Left lung (tissue), 10 donors: Measurements from ENCODE around the gene LDLRAD3. TPM values are rescaled to one million over a fixed set of nuclear protein-coding genes. Genes with fewer than 3 reads are reported as not detected.

ENCODE experiments used
- ATAC-seq: fragments of 200-7000 bp; cut with Tn5 transposase; one replicate; pipeline ENCODE4 v1.9.1; 2020; ENCODE audit warnings: moderate library complexity
- DNase-seq, 4 donors: peaks; one replicate each; pipeline ENCODE4 v3.0.0-alpha.2; 2013 to 2020
- H3K27ac ChIP-seq, 2 donors: fragments of 200-600 bp; sonication (generic) in 1 of 2; one replicate each; pipeline versions ENCODE4 v1.5.0 to v1.8.0; 2020 to 2021
- H3K27me3 ChIP-seq, 2 donors: fragments of 200-600 bp; sonication (generic) in 1 of 2; one replicate each; pipeline versions ENCODE4 v1.5.0 to v1.8.0; 2020 to 2021
- H3K36me3 ChIP-seq, 2 donors: fragments of 200-600 bp; sonication (generic) in 1 of 2; one replicate each; pipeline versions ENCODE4 v1.5.0 to v1.8.0; 2020 to 2021
- H3K4me1 ChIP-seq, 2 donors: fragments of 200-600 bp; one replicate each; pipeline ENCODE4 v1.8.0; 2021
- H3K4me3 ChIP-seq, 2 donors: fragments of 200-600 bp; sonication (generic) in 1 of 2; one replicate each; pipeline versions ENCODE4 v1.5.0 to v1.8.0; 2020 to 2021; ENCODE audit warnings: mild to moderate bottlenecking in 1 of 2
- H3K9me3 ChIP-seq, 2 donors: fragments of 200-600 bp; sonication (generic) in 1 of 2; one replicate each; pipeline versions ENCODE4 v1.5.0 to v1.8.0; 2020 to 2021
- intact Hi-C, 2 donors: fragments of 100-400 bp; cut with DNase I; formaldehyde crosslinking; loops; one replicate each; pipeline versions ENCODE4 v1.11.2 to v1.14.2; 2022
- polyA plus RNA-seq, 6 donors: library from polyadenylated mRNA; unstranded; fragments of 120-200 nt; gene quantifications; one replicate each; pipeline ENCODE4 v1.2.1, GENCODE V29; 2013; ENCODE audit not compliant: insufficient read length in 6 of 6
- total RNA-seq, 2 donors: library from RNA; stranded (reverse); fragmentation: NEBNext Ultra II Directional; extraction: Animal tissue kit (Norgen Biotek cat#: 25700); gene quantifications; one replicate each; pipeline ENCODE4 v1.2.1, GENCODE V29; 2021
- TF ChIP-seq, protein P1 (sequence below), 2 donors: fragments of 200-600 bp; sonication (generic) in 1 of 2; IDR thresholded peaks; one replicate each; pipeline versions ENCODE4 v1.5.0 to v1.8.0; 2021; ENCODE audit warnings: antibody characterized with exemption in 2 of 2
- donor health status: DM: no; HTN: yes; CAD: no.
- donor health status: DM: no; HTN: no; CAD: no.

Gene LDLRAD3
- total and polyA plus RNA-seq, 8 donors = 7.1 to 18.2 (median 16.8) TPM

DNA sequence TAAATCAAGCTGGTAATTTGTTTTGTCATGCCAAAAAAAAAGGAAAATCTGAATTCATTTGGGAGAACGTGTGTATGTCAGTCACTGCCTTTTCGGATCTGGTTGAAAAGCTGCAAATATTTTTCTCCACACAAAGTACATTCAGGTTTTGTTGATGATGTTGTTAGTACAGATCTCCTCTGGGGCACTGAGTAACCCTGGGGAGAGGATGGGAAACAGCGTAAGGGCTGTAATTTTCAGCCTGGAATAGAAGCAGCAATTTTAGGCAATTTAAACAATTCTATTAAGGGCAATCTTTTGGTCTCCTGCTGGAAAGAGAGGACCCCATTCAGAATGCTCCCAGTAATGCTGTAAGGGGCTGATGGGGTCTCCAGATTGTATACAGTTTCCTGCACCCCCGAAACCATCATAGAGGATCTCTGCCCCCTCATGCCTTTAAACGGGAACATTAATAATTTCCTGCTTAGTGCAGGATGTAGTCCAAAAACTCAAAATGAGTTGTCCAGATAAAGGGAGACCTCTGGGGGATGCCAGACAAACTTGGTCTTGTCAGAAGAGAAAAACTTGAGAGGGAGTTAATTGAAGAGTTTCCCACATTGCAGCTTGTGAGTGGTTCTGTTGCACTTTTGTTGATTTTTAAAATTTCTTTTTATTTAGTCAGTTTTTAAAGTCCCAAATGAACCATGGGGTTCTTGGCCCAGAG, 213.1 kb downstream of the LDLRAD3 start:
- DNase-seq = no peak
- no peaks in the 10 kb centered on the region for H3K36me3 ChIP-seq
- no peak for ATAC-seq
- H3K27me3 ChIP-seq = no peaks in the 10 kb centered on the region
- peaks cover 0 to 20% of the 10 kb centered on the region in 2 donors for H3K4me1 ChIP-seq
- intact Hi-C loops = loop anchor here in 1 of 2 donors (10.0 kb wide), 1 partner anchor 108 kb away; no protein-coding TSS in a partner anchor
- TF ChIP-seq, protein P1, sequence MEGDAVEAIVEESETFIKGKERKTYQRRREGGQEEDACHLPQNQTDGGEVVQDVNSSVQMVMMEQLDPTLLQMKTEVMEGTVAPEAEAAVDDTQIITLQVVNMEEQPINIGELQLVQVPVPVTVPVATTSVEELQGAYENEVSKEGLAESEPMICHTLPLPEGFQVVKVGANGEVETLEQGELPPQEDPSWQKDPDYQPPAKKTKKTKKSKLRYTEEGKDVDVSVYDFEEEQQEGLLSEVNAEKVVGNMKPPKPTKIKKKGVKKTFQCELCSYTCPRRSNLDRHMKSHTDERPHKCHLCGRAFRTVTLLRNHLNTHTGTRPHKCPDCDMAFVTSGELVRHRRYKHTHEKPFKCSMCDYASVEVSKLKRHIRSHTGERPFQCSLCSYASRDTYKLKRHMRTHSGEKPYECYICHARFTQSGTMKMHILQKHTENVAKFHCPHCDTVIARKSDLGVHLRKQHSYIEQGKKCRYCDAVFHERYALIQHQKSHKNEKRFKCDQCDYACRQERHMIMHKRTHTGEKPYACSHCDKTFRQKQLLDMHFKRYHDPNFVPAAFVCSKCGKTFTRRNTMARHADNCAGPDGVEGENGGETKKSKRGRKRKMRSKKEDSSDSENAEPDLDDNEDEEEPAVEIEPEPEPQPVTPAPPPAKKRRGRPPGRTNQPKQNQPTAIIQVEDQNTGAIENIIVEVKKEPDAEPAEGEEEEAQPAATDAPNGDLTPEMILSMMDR (IDR thresholded peaks at IDR 0.05) = no peak
- no peak overlapping the region for H3K27ac ChIP-seq
- H3K9me3 ChIP-seq = no peaks in the 10 kb centered on the region
- no peak overlapping the region for H3K4me3 ChIP-seq

DNA sequence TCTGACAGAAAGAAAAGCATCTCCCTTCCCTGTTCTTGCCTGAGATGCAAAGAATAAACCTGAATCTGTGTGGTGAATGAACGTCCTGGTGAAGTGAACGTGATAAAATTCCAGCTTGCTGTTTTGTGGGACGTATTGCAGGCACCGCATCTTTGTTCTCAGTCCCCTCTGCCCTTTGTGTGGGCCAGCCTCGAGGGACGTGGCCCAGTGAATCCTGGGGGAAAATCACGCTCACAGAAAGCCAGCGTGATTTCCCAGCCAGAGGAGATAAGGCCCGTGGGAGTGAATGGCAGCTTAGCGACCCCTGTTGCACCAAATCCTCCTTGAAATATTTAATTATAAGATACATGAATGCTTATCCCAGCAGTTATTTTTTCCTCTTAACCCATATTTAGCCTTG, 216.2 kb downstream of the LDLRAD3 start:
- Histone ChIP-seq H3K36me3 (no peaks in the 10 kb centered on the region), H3K9me3 (no peaks in the 10 kb centered on the region), H3K4me3 (no peak overlapping the region), H3K27me3 (no peaks in the 10 kb centered on the region), H3K4me1 (peaks cover 0 to 17% of the 10 kb centered on the region in 2 donors), H3K27ac (no peak overlapping the region)
- intact Hi-C loops = no loop called here
- no peak for ATAC-seq
- DNase-seq = no peak
- TF ChIP-seq, protein P1 (IDR thresholded peaks at IDR 0.05) = no peak

GRCh38 chr11:36161572-36161971, 217.7 kb downstream of the LDLRAD3 start:
- Histone ChIP-seq H3K27me3 (no peaks in the 10 kb centered on the region), H3K4me3 (no peak overlapping the region)
- ATAC-seq = no peak

GRCh38 chr11:36162006-36162882, 218.4 kb downstream of the LDLRAD3 start:
- intact Hi-C loops = no loop called here
- DNase-seq (peak in 2 of 4 donors; percentile 60 to 62), ATAC-seq (peak; percentile 44)
- no peak overlapping the region for H3K27ac ChIP-seq
- peaks cover 0 to 5% of the 10 kb centered on the region in 2 donors for H3K4me1 ChIP-seq
- H3K9me3 ChIP-seq = no peaks in the 10 kb centered on the region
- H3K4me3 ChIP-seq = no peak overlapping the region
- TF ChIP-seq, protein P1 (IDR thresholded peaks at IDR 0.05) = no peak
- no peaks in the 10 kb centered on the region for H3K27me3 ChIP-seq
- H3K36me3 ChIP-seq = no peaks in the 10 kb centered on the region

More at GRCh38 chr11:36161572-36161971, 217.7 kb downstream of the LDLRAD3 start:
- TF ChIP-seq, protein P1 (IDR thresholded peaks at IDR 0.05) = no peak
- Histone ChIP-seq H3K36me3 (no peaks in the 10 kb centered on the region), H3K4me1 (peaks cover 0 to 7% of the 10 kb centered on the region in 2 donors), H3K9me3 (no peaks in the 10 kb centered on the region), H3K27ac (no peak overlapping the region)
- intact Hi-C loops = no loop called here
- DNase-seq = no peak

DNA sequence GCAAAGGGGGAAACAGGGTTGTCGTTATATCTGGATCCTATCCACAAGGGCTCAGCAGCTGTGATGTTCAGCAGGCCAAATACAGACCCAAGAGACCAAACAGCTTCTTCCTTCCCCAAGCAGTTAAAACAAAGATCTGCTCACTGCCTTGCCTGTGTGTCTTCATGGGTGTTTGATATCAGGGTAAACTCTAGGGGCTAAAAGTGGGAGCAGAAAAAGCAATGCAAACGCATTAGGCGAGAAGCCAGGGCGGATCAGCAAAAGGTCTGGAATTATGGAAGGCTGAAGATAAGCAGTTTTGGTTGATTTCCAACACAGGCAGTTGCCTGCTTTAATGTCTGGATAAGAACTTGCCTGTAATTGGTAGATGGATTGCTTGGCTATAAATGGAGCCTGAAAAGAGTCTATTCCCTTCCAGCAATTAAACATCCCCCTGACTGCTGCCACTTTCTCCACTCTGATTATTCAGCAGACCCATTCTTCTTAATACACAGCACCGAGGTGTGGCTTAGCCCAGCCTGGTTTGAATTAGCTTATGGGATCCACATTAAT, 219.1 kb downstream of the LDLRAD3 start:
- Histone ChIP-seq H3K27me3 (no peaks in the 10 kb centered on the region), H3K4me1 (peaks cover 0 to 5% of the 10 kb centered on the region in 2 donors), H3K4me3 (no peak overlapping the region), H3K9me3 (no peaks in the 10 kb centered on the region), H3K36me3 (no peaks in the 10 kb centered on the region), H3K27ac (no peak overlapping the region)
- DNase-seq = peak in 2 of 4 donors; percentile 66 to 67
- no peak for ATAC-seq
- TF ChIP-seq, protein P1 (IDR thresholded peaks at IDR 0.05) = no peak
- intact Hi-C loops = no loop called here
